Ecto neural progenitor cell (in vitro differentiated cells): ENCODE data around the gene RNU6-7.

ENCODE experiments used
- DNase-seq: peaks from one replicate; pipeline ENCODE4 v3.0.0-alpha.2; 2018; ENCODE audit warnings: low spot score

The RNU6-7 gene

GRCh38 chr14:32205554-32205953, 3.7 kb downstream of the RNU6-7 start:
- no peak for DNase-seq

- DNase-seq: no peak
Measured at GRCh38 chr14:32205984-32206383, 4.1 kb downstream of the RNU6-7 start.

DNA sequence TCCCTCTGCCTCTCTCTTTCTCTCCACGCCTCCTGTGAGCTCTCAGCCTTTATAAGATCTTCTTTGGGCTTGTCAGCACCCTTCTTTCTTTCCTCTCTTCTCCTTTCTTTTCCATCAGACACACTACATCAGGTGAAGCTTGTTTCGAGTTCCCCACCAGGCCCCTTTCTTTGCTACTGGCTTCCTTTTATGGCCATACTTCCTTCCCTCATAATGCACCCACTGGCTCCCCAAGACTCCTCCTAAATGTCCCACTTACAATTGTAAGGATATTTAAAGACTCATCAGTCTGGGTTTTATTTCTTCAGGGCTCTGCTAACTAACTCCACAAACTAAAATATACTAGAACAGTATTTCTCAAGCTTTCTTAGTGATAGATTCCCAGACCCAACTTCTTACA, 4.7 kb downstream of the RNU6-7 start:
- no peak for DNase-seq

- no peak for DNase-seq
Measured at GRCh38 chr14:32208490-32208889, 6.6 kb downstream of the RNU6-7 start.

DNA sequence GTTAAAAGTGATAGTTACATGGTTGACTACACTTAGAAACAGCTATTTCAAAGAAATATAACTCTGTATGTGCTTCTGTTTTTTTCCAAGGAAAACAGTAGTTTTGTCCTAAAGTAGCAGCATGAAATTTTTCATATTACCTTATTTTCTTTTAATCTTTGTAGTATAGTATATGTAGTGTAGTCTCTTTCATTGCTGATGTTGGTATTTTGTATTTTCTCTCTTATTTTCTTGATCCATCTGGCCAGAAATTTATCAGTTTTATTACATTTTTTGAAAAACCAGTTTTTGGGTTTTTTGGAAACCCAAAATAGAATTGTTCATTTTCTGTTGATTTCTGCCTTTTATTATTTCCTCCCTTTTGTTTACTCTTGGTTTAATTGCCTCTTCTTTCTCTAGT, 7.6 kb downstream of the RNU6-7 start:
- no peak for DNase-seq

- DNase-seq: no peak
Measured at GRCh38 chr14:32211068-32211404, 9.2 kb downstream of the RNU6-7 start.

GRCh38 chr14:32212833-32213232, 11.0 kb downstream of the RNU6-7 start:
- no peak for DNase-seq

GRCh38 chr14:32217301-32217700, 15.5 kb downstream of the RNU6-7 start:
- DNase-seq: no peak

DNA sequence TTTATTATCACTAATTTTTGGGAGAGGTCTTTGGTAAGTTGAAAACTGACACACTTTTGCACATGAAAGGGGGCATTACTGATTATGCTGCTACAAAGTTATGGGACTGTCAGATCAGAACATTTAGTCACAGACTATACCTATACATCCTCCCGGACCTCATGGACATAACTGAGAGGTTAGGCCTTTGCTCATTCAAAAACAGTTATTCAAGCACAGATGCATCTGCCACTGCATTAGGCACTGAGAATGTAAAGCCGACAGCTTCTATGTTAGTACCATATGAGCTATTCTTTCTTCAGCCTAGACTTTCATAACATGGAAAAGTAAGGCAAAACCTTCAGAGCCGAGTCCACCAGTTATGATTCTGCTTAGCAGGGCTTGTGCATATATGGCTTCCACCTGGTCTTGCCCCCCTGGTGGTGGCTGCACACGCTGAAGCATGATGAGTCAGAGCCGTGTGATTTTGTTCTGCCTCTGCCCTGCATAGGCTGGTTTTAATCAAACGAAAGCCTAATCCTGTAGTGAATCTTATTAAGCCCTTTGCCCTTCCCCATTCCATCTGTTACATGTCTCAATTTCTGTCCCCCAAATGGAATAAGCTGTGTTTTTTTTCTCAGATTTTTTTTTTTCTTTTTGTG, 23.0 kb downstream of the RNU6-7 start:
- peak; percentile 54 for DNase-seq

DNA sequence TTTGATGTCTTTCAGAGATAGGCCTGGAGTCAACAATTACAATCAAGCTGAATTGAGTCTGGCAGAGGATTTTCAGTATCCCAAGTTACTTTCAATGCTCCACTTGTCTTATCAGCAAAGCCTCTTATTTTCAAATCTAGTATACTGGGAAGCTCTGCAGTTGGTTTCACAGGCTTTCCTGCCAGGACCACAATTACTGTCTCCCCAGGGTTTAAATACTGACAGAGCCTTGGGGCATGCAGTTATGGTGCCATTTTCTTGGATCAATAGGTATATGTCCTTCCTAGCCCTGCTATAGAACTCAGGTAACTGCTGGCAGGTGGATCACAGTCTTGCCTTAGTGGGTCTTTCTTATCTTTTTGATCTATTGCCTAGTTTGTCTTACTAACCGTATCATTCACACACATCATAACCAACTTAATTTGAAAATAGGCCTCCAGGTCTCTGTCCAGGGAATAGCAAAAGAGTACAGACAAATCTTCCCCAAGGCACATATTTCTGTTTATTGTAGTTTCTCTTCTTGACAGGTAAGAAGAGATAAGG, 23.6 kb downstream of the RNU6-7 start:
- no peak for DNase-seq

DNA sequence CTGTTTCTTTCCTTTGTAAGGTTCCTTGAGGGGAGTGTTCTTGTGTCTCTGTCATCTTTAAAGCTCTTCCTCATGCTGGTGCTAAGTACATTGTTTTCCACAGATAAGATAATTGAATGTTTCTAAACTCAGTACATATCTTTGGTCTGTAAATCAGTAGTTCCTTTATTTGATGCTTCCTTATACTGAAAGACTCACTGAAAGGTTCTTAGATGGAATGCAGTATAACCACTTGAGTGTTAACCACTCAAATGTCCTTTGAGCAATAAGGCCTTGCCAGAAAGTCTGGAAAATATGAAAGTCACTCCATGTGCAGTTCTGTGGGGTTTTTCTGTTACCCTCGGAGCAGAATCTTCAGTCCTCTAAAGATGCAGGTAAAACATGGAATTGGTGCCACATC, 24.2 kb downstream of the RNU6-7 start:
- no peak for DNase-seq

DNA sequence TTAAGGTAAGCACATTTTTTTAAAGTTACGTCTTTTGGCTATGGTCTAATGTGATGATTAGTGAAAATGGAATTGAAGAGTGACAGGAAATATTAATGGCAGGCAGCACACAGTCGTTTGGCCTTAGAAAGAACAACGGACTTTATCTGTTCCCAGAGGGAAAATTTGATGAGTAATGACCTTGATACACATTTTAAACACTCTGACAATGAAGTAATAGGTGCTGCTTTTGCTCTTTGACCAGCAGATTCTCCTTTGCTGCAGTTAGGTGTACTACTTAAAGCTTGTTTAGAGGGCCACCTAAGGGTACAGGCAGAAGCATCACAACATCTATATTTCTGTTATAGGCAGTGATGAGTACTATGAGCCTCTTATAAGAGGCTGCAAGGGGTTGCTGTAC, 28.3 kb downstream of the RNU6-7 start:
- no peak for DNase-seq

DNA sequence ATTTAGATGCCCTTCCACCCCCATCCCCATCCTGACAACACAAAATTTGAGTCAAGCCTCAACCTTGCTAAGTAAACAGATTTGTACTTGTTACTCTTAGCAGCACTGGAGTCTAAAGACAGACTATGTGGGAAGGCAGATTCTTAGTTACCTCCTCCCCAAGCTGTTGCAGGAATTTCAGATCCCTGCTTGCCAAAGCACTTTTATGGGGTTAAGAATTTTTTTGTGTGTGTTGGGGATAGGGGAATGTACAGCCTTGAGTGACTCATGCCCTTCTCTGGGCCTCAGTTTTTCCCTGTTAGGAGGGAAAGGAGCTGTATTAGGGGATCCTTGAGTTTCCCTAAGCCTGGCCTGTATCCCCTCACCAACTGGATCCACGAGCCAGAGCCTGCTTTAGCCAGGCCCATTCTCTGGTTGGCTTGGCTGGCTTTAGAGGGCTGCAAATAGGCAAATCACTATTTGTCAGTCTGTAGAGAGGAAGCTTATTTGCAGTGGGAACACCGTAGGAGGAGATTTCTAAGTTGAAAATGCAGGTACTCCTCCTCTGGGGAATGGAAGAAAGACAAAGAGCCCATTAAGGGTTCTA, 28.9 kb downstream of the RNU6-7 start:
- no peak for DNase-seq

- no peak for DNase-seq
Measured at GRCh38 chr14:32232481-32232880, 30.6 kb downstream of the RNU6-7 start.

- DNase-seq: no peak
Measured at GRCh38 chr14:32233260-32233659, 31.4 kb downstream of the RNU6-7 start.

- DNase-seq: no peak
Measured at GRCh38 chr14:32244404-32244803, 42.6 kb downstream of the RNU6-7 start.

- no peak for DNase-seq
Measured at GRCh38 chr14:32246751-32247150, 44.9 kb downstream of the RNU6-7 start.

- DNase-seq: no peak
Measured at GRCh38 chr14:32249371-32249770, 47.5 kb downstream of the RNU6-7 start.

DNA sequence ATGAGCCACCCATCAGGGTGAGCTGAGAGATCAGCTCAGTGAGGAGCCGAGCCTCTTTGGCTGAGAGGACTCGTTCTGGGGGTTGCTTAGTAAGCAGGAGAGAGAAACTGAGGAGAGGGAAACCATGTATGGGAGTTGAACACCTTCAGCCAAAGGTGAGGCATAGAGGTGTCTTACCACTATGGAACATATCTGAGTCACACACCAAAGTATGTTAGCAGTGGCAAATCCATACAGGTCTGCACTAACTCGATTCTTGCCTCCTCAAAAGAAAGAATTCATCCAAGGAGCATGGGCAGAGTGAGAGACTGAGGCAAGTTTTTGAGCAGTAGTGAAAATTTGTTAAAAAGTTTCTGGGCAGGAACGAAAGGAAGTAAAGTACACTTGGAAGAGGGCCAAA, 47.9 kb downstream of the RNU6-7 start:
- no peak for DNase-seq

DNA sequence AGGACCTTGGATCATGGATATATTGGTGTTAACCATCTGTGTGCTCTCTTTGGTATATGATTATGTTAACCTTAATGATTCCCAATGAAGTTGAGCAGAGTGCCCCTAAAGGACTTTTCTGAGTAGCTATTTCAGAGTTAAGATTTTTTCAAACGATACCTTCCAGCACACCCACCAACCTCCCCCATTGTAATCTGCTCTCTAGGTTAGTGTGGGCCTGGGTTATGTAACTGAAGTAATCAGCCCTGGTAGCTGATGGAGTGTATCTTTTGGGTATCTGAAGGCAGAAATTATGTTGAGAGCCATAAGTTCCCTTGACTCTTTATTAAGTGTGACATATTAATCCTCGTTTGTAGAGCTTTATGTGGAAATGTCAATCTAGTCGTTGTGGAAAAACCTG, 48.8 kb downstream of the RNU6-7 start:
- DNase-seq: no peak

- DNase-seq: no peak
Measured at GRCh38 chr14:32251530-32251929, 49.7 kb downstream of the RNU6-7 start.
